HEK293T (cell line): ENCODE measurements around the gene ARHGDIB.

Experiments
- CTCF ChIA-PET: fragments of 350-600 bp; formaldehyde crosslinking; extraction: SDS; loops from one replicate; lab custom pipeline; 2021; ENCODE audit warnings: antibody characterized with exemption, inconsistent platforms; lab: Yijun Ruan, JAX
- POLR2A ChIA-PET: fragments of 350-600 bp; formaldehyde crosslinking; extraction: SDS; loops from one replicate; lab custom pipeline; 2020; ENCODE audit warnings: antibody characterized with exemption, inconsistent platforms; lab: Yijun Ruan, JAX
- DNase-seq: peaks from one replicate; pipeline ENCODE4 v3.0.0; 2012; ENCODE audit warnings: mixed read lengths; ENCODE audit errors: extremely low spot score
- ARNT ChIP-seq: fragments of 450-650 bp; IDR thresholded peaks from 2 replicates; pipeline ENCODE4 v1.6.1; 2017; ENCODE audit warnings: mild to moderate bottlenecking
- BHLHE40 ChIP-seq: fragments of 450-650 bp; IDR thresholded peaks from 2 replicates; pipeline ENCODE4 v1.6.1; 2016; ENCODE audit warnings: mild to moderate bottlenecking, moderate library complexity, borderline replicate concordance
- CTBP1 ChIP-seq: fragments of 450-650 bp; IDR thresholded peaks from 2 replicates; pipeline ENCODE4 v1.6.1; 2016; ENCODE audit warnings: borderline replicate concordance
- ELF4 ChIP-seq: fragments of 450-650 bp; IDR thresholded peaks from 2 replicates; pipeline ENCODE4 v1.6.1; 2017; ENCODE audit warnings: antibody characterized with exemption
- FOXA1 ChIP-seq: fragments of 450-650 bp; IDR thresholded peaks from 2 replicates; pipeline ENCODE4 v1.6.1; 2016; ENCODE audit warnings: mild to moderate bottlenecking
- FOXK2 ChIP-seq: fragments of 450-650 bp; IDR thresholded peaks from 2 replicates; pipeline ENCODE4 v1.6.1; 2016; ENCODE audit warnings: mild to moderate bottlenecking
- FOXM1 ChIP-seq: fragments of 450-650 bp; IDR thresholded peaks from 2 replicates; pipeline ENCODE4 v1.6.1; 2017; ENCODE audit warnings: mild to moderate bottlenecking, borderline replicate concordance
- HDGF ChIP-seq: fragments of 450-650 bp; IDR thresholded peaks from 2 replicates; pipeline ENCODE4 v1.6.1; 2017; ENCODE audit warnings: antibody characterized with exemption, borderline replicate concordance
- L3MBTL2 ChIP-seq: fragments of 450-650 bp; conservative IDR thresholded peaks from 2 replicates; pipeline ENCODE4 v1.6.1; 2016; ENCODE audit warnings: mild to moderate bottlenecking
- LEF1 ChIP-seq: fragments of 450-650 bp; IDR thresholded peaks from 2 replicates; pipeline ENCODE4 v1.6.1; 2017; ENCODE audit warnings: mild to moderate bottlenecking, borderline replicate concordance
- NFRKB ChIP-seq: fragments of 450-650 bp; IDR thresholded peaks from 2 replicates; pipeline ENCODE4 v1.6.1; 2016; ENCODE audit warnings: mild to moderate bottlenecking, moderate library complexity
- SP1 ChIP-seq: fragments of 450-650 bp; IDR thresholded peaks from 2 replicates; pipeline ENCODE4 v1.6.1; 2017
- SUZ12 ChIP-seq: fragments of 450-650 bp; IDR thresholded peaks from 2 replicates; pipeline ENCODE4 v1.6.1; 2016; ENCODE audit warnings: mild to moderate bottlenecking
- TARDBP ChIP-seq: fragments of 450-650 bp; IDR thresholded peaks from 2 replicates; pipeline ENCODE4 v1.6.1; 2016
- ZNF384 ChIP-seq: fragments of 450-650 bp; IDR thresholded peaks from 2 replicates; pipeline ENCODE4 v1.6.1; 2016
- TF ChIP-seq, protein P1 (sequence below): fragments of 450-650 bp; IDR thresholded peaks from 2 replicates; pipeline ENCODE4 v1.6.1; 2016

Gene ARHGDIB

DNA sequence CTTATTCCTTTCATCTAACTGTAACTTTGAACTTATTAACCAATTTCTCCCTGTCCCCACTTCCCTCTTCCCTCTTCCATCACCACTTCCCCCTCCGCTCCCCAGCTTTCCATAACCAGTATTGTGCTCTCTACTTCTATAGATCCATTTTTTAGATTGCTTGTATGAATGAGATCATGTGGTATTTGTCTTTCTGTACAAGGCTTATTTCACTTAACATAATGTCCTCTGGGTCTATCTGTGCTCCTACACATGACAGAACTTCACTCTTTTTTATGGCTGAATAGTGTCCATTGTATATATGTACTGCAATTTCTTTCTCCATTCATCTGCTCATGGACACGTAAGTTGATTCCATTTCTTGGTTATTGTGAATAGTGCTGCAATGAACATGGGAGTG is 37.5 kb downstream of the ARHGDIB start:
- DNase-seq, result no peak
- ChIA-PET CTCF (no interaction called here), POLR2A (no interaction called here)
- TF ChIP-seq CTBP1 (no peak), FOXA1 (no peak), ZNF384 (no peak), ELF4 (no peak), FOXM1 (no peak), FOXK2 (no peak), L3MBTL2 (no peak), SUZ12 (no peak), TARDBP (no peak), SP1 (no peak)

DNA sequence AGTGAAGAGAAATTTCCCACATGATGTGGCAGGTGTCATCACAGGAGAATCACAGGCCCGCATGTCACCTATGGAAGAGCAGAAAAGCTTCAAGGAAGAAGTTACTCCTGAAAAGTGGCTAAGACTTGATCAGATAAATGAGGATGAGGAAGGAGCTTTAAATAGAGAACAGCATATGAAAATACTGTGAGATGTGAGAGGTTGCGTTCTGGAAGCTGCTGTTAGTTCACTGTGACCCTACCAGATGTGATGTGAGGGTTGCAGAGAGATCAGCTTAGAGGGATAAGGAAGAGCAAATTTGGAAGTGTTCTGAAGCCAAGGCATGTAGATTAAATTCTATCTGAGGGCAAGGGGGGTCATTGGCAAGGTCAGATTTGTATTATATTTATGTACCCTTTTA is 40.2 kb downstream of the ARHGDIB start:
- POLR2A ChIA-PET, result no interaction called here
- DNase-seq, result no peak
- CTCF ChIA-PET, result interaction anchor here (0.6 kb wide), 1 partner anchor 662 kb away, joined by 3 read pairs; no protein-coding TSS in a partner anchor
- TF ChIP-seq SP1, result no peak

DNA sequence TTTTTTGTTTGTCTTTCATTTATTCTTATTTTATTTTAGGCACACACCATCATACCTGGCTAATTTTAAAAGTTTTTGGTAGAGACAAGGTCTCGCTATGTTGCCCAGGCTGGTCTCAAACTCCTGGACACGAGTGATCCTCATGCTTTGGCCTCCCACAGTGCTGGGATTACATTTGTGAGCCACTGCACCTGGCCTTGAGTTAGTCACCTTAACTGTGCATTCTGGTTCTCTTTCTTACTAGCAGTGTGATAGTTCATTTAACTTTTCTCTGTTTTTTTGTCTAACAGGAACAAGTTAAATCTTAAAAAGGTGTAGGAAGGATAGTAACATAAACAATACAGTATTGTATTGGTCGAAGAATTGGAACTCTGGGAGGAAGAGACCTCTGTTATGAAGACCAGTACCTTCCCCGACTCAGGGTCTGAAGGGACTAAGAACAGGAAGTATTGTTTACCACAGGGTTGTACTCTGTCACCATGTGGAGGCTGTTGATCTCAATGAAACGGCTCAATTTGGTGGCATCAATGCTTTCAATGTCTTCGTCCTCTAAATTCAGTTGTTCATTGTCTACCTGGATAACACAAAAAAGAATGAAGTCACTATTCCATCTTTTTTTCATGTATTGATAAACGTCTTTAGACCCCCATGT is 40.8 kb downstream of the ARHGDIB start:
- POLR2A ChIA-PET, result interaction anchor here (0.6 kb wide), 1 partner anchor 121 kb away, joined by 3 read pairs; no protein-coding TSS in a partner anchor
- CTCF ChIA-PET, result no interaction called here

DNA sequence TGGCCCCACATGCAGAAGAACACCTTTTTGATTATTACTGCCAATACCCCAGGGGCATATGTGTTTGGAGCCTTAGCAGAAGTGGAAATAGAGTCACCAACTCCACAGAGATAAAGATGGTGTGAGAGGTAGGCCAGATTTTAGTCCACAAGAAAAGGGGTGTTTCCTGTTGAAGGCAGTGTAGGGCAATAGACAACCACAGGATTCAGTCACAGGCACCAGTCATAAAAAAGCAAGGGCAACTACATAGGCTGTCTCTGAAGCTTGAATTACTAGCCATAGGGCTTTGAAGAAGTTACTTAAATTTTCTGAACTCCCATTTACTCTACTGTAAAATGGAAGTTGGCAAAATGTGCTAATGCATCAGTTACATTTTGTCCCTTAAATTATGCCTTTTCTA is 41.9 kb downstream of the ARHGDIB start:
- ChIA-PET POLR2A (no interaction called here), CTCF (no interaction called here)
- no peak for DNase-seq
- TF ChIP-seq BHLHE40 (no peak), NFRKB (no peak), FOXK2 (no peak), HDGF (no peak), SP1 (no peak), TARDBP (no peak), SUZ12 (no peak), ZNF384 (no peak)

More for the DNA sequence above, 40.8 kb downstream of the ARHGDIB start:
- TF ChIP-seq BHLHE40, result no peak
- TF ChIP-seq ELF4, result no peak
- no peak for TF ChIP-seq SP1
- TF ChIP-seq HDGF, result no peak
- no peak for TF ChIP-seq SUZ12
- no peak for TF ChIP-seq L3MBTL2
- no peak for TF ChIP-seq FOXK2
- TF ChIP-seq, protein P1, sequence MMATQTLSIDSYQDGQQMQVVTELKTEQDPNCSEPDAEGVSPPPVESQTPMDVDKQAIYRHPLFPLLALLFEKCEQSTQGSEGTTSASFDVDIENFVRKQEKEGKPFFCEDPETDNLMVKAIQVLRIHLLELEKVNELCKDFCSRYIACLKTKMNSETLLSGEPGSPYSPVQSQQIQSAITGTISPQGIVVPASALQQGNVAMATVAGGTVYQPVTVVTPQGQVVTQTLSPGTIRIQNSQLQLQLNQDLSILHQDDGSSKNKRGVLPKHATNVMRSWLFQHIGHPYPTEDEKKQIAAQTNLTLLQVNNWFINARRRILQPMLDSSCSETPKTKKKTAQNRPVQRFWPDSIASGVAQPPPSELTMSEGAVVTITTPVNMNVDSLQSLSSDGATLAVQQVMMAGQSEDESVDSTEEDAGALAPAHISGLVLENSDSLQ, result no peak
- TF ChIP-seq CTBP1, result no peak
- DNase-seq, result no peak

DNA sequence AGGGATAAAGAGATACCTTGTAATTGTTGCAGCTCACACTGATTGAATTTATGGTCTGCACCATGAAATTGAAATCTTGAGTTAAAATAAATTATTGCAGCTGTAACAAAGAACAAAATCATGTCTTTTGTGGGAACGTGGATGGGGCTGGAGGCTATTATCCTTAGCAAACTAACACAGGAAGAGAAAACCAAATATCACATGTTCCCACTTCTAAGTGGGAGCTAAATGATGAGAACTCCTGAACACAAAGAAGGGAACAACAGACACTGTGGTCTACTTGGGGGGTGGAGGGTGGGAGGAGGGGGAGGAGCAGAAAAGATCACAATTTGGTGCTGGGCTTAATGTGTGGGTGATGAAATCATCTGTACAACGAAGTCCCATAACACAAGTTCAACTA is 45.7 kb downstream of the ARHGDIB start:
- no peak for DNase-seq
- ChIA-PET POLR2A (no interaction called here), CTCF (no interaction called here)
- TF ChIP-seq FOXK2 (no peak), TARDBP (no peak), ZNF384 (no peak), NFRKB (no peak), LEF1 (no peak), ARNT (no peak)

DNA sequence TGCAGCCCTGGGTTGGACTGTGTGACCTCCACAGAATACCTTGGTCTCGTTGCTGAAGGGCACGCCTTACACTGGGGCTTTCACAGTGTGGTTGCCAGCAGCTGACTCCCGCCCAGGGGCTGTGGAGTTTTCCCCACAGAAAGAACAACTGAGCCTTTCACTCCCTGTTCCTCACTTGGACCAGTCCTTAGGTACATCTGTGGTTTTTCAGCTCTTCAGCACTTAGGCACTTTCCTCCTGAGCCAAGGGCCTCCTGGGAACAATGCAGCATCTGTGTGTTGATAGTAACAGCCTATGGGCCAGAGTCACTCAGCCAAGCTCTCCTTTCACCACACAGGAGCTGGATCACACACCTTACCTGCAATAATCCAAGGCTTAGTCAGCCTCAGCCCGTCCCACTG is 48.0 kb downstream of the ARHGDIB start:
- no peak for DNase-seq
- POLR2A ChIA-PET, result no interaction called here
- no peak for TF ChIP-seq HDGF
- TF ChIP-seq ZNF384, result no peak
- TF ChIP-seq CTBP1, result no peak
- TF ChIP-seq, protein P1, result no peak
- TF ChIP-seq SUZ12, result no peak
- no peak for TF ChIP-seq FOXK2
- no peak for TF ChIP-seq FOXM1
- TF ChIP-seq FOXA1, result no peak
- no peak for TF ChIP-seq SP1
- no peak for TF ChIP-seq BHLHE40
- no peak for TF ChIP-seq ARNT
- TF ChIP-seq LEF1, result no peak
- no peak for TF ChIP-seq ELF4
- no peak for TF ChIP-seq L3MBTL2
- CTCF ChIA-PET, result no interaction called here

DNA sequence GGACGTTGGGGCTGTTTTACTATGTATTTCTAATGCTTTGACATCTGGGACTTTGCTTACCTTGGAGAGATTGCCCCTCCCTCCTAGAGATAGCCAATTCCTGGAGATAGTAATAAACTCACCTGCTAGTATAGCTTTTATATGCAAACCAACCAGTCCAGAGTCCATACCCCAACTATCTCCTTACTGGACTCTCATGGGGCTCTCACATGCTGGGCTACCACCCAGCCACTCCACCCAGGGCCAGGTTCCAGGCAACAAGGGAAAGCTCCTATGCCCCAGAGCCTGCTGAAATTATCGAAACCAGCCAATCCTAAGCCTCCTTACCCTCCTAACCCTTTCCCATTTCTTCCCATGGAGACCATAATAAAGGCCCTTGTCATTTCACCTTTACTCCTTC is 50.3 kb downstream of the ARHGDIB start:
- CTCF ChIA-PET, result no interaction called here
- POLR2A ChIA-PET, result no interaction called here
- no peak for DNase-seq
- TF ChIP-seq, protein P1, result no peak
- TF ChIP-seq TARDBP, result no peak
- no peak for TF ChIP-seq ARNT
- TF ChIP-seq CTBP1, result no peak
- no peak for TF ChIP-seq ELF4
- TF ChIP-seq SUZ12, result no peak
- TF ChIP-seq FOXM1, result no peak
